Spleen (tissue), 7 donors: Measurements from ENCODE around the gene SLC43A1.

ENCODE experiments used
- POLR2A ChIP-seq, 3 donors: fragments of 450-650 bp; IDR thresholded peaks; one replicate each; pipeline ENCODE4 v1.5.1; 2017; ENCODE audit warnings: antibody characterized with exemption in 3 of 3, mild to moderate bottlenecking in 1 of 3
- TF ChIP-seq, protein P1 (sequence below), 11 experiments: fragments of 200-600 bp in 7 of 11; fragments of 450-650 bp in 4 of 11; sonication (generic) in 4 of 11; IDR thresholded peaks in 8 of 11; conservative IDR thresholded peaks in 3 of 11; 1 replicate in 7 of 11; 2 replicates in 4 of 11; pipeline versions ENCODE4 v1.4.0 to v1.8.0; 2016 to 2021; ENCODE audit warnings: antibody characterized with exemption in 11 of 11, inconsistent platforms in 4 of 11, mild to moderate bottlenecking in 1 of 11
- donor health status: DM: no; HTN: no; CAD: no; lungs with moderate emphysema.
- donor health status: DM: no; HTN: no; CAD: no.
- donor health status: DM: no; HTN: no; CAD: no.

DNA sequence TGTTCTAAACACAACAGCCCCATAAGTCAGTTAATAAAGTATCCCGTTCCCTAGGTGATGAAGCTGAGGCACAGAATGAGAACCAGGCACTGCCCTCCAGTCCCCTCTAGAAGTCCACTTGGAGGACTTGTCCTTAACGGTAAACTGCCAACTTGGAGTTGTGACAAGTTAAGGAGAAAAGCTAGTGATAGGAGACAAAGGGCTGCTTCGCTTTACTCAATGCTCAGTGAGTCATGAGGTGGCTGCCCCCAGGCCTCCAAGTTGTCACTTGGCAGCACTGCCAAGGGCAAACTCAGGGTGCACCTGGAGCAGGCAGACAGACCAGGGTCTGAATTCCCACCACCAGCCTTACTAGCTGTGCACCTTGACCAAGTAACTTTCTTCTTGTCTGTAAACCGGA is 13.5 kb downstream of the SLC43A1 start:
- no peak for TF ChIP-seq POLR2A (IDR thresholded peaks at IDR 0.05)
- TF ChIP-seq, protein P1, sequence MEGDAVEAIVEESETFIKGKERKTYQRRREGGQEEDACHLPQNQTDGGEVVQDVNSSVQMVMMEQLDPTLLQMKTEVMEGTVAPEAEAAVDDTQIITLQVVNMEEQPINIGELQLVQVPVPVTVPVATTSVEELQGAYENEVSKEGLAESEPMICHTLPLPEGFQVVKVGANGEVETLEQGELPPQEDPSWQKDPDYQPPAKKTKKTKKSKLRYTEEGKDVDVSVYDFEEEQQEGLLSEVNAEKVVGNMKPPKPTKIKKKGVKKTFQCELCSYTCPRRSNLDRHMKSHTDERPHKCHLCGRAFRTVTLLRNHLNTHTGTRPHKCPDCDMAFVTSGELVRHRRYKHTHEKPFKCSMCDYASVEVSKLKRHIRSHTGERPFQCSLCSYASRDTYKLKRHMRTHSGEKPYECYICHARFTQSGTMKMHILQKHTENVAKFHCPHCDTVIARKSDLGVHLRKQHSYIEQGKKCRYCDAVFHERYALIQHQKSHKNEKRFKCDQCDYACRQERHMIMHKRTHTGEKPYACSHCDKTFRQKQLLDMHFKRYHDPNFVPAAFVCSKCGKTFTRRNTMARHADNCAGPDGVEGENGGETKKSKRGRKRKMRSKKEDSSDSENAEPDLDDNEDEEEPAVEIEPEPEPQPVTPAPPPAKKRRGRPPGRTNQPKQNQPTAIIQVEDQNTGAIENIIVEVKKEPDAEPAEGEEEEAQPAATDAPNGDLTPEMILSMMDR (IDR thresholded peaks at IDR 0.05 in 8 of 11, conservative IDR thresholded peaks at IDR 0.05 in 3 of 11) = no peak
